NCI-H524 (cell line): ENCODE data around the gene BAK1.
"Not testable (repeated sequence)": the region's sequence is repeated elsewhere in the genome, so short reads cannot be mapped to it uniquely, and the experiment has no call there.

Experiments used
- DNase-seq, 2 experiments: peaks; one replicate each; lab custom pipeline; 2025; lab: John Stamatoyannopoulos, UW

BAK1 gene

GRCh38 chr6:33607784-33608161 is 27.7 kb upstream of the BAK1 start:
- DNase-seq, result peak in 1 of 2 experiments; percentile 11

DNA sequence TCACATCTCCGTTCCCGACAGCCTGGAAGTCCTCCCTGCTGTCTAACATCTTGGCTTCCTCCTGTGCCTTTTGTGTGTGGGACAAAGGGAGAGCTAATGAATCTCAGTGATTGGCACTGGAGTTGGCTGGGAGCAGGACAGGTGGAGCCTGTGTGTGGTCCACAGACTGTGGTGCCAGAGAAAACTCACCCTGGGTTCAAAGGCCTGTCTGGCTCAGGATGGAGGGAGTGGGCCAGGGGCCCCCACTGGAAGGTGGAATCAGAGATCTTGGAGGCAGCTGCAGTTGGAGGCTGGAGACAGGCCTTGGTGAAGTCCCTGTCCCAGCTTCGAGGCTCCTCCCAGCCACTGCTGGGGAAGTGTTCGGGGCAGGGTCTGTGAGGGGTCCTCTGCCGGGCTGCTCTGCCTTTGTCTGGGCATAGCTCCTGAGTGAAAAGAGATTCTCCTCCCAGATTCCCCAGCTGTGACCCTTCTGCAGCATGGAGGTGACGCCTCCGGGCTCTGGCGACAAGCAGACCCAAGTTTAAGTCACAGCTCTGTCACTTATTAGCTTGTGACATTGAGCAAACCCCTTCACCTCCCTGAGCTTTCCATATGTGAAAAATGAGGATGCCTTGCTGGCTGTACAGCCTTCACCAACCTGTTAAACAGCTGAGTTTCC is 27.2 kb upstream of the BAK1 start:
- no peak for DNase-seq

DNA sequence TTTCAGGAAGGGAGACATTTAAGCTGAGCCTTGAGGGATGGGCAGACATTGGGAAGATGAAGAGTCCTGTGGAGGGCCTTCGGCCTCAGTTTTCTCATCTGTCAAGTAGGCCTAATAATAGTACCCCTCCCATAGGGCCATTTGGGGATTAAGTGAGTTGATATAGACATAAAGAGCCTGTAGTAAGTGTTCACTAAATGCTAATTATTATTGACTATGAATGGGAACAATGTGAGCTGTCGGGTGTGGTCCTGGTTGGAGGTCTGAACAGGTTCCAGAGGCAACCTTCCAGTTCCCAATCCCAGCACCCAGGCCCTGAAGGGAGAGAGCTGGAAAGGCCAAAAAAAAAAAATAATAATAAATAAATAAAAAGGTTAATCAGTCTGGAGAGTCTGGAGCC is 26.6 kb upstream of the BAK1 start:
- no peak for DNase-seq

GRCh38 chr6:33604941-33605854 is 25.1 kb upstream of the BAK1 start:
- DNase-seq, result no peak

- peak in 1 of 2 experiments; percentile 19 for DNase-seq
Measured at GRCh38 chr6:33602180-33602579, 22.1 kb upstream of the BAK1 start.

GRCh38 chr6:33600761-33601160 is 20.7 kb upstream of the BAK1 start:
- DNase-seq, result no peak

DNA sequence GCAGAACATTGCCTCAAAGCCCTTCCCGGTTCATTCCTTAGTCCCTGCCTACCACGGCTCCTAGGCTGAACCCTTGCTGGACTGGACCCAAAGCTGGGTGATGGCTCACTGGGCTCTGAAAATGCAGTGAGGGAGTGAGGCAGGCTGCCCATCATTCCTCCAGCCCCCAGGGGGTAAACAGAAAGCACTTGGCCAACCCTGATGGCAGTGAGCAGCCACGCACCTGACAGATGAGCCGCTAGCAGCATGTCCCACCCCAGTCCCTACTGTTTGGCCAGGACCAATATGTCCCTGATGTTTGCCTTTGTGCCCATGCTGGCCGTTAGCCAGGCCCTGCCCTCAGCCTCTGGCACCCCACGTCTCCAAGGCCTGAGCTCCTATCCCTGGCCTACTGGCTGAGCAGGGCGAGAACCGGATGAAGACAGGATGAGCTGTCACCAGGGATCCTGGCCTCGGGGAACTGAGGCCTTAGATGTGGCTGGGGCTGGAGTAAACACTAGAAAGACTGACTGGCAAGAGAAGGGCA is 19.4 kb upstream of the BAK1 start:
- DNase-seq, result no peak

DNA sequence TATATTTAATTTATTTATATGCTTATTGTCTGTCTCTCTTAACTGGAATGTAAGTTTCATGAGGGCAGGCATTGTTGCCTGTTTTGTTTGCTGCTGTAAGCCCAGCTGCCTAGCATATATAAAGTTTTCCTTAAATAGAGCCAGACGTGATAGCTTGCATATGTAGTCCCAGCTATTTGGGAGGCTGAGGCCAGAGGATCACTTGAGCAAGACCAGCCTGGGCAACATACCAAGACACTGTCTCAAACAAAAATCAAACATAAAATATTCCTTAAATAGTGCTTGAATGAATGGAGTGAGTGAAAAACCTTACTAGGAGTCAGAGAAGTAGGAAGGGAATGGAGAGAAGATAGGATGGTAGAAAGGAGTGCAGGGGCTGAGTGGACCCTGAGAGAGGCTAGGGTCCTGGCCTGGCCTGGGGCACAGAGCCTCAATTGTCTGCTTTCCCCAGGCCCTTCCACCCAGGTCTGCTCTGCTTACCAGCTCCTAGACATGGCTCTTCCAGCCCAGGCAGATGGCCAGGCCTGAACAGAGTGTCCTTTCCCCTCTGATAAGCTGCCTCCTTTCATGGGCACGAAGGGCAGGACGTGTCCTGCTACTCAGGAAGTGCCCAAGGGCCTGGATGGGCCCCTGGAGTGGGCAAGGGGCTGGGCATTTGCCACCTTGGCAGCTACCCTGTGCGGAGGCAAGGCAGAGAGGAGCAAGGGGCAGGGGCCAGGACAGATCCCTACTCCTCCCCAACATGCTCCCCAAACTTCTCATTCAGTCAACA is 17.7 kb upstream of the BAK1 start:
- DNase-seq, result no peak

DNA sequence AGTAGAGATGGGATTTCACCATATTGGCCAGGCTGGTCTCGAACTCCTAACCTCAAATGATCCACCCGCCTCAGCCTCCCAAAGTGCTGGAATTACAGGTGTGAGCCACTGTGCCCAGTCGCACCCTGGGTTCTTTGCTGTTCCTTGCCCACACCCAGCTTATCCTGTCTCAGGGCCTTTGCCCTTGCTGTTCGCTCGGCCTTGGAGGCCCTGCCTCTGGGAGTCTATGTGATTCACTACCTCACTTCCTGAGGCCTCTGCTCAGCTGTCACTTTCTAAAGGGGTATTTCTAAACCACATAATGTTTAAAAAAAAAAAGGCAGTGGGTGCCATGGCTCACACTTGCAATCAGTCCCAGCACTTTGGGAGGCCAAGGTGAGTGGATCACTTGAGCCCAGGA is 16.8 kb upstream of the BAK1 start:
- not testable (repeated sequence) for DNase-seq

GRCh38 chr6:33595001-33595846 is 15.1 kb upstream of the BAK1 start:
- no peak for DNase-seq

GRCh38 chr6:33593414-33593727 is 13.3 kb upstream of the BAK1 start:
- DNase-seq, result no peak

- no peak for DNase-seq
Measured at GRCh38 chr6:33592595-33593413, 12.7 kb upstream of the BAK1 start.

DNA sequence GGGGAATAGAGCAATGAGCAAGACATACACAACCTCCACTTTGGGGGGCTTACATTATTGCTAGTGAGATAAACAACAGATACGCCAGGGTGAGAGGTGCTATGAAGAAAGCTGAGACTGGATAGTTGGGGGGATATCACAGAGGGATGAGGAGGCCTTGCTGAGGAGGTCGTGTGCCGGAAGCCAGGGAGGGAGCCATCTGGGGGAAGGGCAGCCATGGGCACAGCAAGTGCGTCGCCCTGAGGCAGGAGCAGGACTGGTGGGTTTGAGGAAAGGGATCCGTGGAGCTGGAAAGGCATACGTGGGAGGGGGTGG is 12.2 kb upstream of the BAK1 start:
- no peak for DNase-seq

DNA sequence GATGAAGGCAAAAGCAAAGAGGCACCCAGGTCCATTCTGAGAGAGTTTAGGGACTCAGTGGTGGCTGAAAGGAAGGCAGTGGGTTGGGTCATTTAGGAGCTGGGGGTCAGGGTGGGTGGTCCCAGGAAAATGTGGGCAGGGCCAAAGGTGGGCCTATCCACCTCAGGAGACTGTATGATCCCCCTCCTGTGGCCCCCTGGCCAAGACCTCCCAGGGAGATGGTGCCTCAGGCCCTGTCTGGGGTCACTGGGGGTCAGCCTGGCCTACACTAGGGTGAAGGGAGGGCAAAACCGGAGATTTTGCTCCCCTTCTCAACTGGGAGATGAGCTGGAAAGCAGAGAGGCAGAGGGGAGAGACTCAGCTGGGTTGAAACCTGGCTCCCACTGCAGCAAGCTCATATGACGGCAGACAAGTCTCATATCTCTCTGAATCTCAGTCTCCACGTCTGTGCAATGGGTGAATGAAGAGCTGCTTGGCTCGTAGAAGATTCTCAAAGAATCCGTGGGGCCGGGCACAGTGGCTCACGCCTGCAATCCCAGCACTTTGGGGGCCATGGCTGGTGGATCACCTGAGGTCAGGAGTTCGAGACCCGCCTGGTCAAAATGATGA is 11.5 kb upstream of the BAK1 start:
- DNase-seq, result no peak

DNA sequence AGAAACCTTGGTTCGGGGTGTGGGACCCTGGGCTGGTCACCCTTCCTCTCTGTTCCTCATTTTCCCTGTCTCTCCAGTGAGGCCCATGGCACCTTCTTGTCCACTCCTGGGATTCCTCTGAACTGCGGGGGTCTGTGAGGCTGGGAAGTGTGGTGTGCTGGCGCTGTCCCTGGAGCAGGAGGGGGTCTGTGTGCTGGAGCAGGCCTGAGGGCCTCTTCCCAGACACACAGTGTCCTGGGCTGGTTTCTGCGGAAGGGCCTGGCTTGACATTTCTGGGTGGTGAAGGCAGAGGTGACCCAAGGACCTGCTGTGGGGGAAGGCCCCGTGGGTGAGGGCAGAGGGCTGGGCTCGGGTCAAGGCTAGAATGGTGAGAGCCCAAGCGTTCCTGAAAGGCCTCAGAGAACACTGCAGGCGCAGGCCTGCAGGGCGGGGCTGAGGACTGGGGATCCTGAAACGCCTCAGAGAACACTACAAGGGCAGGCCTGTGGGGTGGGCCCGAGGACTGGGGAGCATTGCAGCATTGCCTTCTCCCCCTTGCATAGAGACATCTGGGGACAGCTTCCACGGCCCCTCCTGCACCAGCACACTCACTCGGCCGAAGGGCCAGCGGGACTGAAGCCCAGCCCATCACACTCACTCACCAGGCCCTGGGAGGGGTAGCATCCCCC is 10.6 kb upstream of the BAK1 start:
- no peak for DNase-seq

- DNase-seq, result peak; percentile 18 to 77
Measured at GRCh38 chr6:33589731-33590530, 9.9 kb upstream of the BAK1 start.

DNA sequence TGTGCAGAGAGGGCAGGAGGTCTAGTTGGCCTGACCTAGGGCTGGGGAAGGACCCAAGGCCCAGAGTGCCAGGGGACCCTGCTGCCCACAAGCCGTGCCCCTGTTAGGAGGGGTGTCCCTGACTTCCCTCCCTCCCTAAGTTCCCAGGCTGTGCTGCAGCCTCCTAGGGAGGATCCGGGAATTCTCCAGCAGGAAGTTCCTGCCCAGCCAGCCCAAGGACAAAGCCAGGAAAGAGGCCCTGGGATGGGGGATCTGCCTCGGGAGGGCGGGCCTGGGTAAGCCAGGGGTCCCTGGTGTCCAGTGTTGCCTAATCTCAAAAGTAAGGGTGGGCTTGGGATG is 9.3 kb upstream of the BAK1 start:
- no peak for DNase-seq

- no peak for DNase-seq
Measured at GRCh38 chr6:33588894-33589293, 8.8 kb upstream of the BAK1 start.

DNA sequence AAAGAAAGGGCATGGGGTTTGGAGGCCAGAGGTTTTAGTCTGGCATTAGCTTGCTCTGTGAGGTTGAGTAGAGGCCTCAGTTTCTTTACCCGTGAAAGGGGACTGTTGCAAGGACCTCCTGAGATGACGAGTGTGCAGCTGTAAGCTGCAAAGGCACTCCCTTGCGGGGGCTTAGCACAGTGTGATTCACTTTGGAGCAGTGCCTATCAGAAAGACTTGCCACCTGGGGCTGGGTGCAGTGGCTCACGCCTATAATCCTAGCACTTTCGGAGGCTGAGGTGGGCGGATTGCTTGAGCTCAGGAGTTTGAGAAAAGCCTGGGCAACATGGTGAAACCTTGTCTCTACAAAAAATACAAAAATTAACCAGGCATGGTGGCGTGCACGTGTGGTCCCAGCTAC is 7.5 kb upstream of the BAK1 start:
- no peak for DNase-seq
